Measurements from ENCODE around the gene PLCB4.

PLCB4 gene

GRCh38 chr20:9334866-9335265 is 266.0 kb downstream of the PLCB4 start:
- DNase-seq = no peak

GRCh38 chr20:9338101-9338500 is 269.2 kb downstream of the PLCB4 start:
- DNase-seq = no peak

DNA sequence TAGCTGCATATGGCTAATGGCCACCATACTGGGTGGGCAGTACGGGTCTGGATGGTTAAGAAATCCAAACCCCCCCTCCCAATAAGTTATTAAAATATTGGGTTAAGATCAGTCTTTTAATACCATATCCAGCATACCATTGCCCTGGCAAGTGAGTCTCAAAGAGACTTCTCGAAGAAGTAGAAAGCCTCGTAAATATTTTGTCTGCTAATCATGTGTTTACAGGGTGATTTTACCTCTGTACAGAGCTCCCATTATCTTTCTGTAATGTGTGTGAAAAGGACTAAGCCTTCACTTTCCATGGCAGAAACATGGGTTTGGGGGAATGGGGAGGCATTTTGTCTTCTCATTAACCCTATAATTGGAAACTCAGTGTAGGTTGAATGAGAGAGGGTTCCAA is 270.8 kb downstream of the PLCB4 start:
- DNase-seq = no peak

DNA sequence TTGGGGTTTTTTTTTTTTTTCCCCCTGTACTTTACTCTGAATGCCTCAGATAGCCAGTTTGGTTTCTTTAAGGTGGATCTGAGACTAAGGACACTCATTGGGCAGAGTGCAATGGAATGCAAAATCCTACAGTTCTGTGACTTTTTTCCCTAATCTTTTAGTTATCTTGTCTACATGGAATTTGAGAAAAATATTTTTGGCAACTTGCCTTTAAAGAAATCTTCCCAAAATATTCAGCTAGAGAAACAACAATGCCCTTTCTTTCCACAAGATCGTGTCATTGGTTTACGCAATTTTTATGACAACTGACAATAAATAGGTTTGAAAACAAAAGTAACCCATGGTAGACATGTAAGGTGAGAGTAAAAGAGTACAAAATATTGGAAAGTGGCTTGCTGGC is 273.8 kb downstream of the PLCB4 start:
- DNase-seq = no peak

DNA sequence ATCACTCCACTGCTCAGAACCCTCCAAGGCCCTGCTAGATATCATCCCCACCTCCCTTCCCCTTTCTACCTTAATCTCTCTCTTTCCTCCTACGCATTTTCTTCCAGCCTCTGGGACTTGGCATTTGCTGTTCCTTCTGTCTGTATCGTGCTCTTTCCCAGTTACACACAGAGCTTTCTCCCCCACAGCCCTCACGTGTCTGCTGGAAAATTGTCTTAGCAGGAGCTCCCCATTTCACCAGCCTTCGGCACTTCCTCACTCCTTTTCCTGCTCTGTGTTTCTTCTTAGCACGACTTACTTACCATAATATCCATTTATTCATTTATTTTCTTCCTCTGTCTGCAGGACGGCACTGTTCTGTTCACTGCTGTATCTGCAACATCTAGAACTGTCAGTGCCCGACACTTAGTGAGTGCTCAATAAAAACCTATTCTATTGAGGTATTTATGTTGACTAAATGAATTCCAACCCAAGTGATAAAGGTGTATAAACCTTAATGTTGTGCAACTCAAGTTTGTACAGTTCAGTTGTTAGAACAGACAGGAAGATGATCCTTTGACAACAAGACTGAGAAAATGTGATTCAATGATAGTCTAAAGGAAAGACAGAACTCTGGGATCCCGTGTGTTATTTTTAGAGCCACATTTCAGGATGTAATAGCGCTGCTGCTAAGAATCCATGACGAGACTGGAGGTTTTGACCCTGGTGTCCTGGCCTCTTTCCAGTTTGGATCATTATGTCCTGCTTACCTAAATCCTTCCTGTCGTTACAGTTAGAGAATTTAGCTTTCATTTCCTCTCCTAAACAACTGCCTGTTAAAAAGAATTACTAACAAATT is 275.4 kb downstream of the PLCB4 start:
- DNase-seq = no peak

GRCh38 chr20:9348316-9348715 is 279.4 kb downstream of the PLCB4 start:
- DNase-seq = no peak

GRCh38 chr20:9348747-9349146 is 279.9 kb downstream of the PLCB4 start:
- DNase-seq = no peak

DNA sequence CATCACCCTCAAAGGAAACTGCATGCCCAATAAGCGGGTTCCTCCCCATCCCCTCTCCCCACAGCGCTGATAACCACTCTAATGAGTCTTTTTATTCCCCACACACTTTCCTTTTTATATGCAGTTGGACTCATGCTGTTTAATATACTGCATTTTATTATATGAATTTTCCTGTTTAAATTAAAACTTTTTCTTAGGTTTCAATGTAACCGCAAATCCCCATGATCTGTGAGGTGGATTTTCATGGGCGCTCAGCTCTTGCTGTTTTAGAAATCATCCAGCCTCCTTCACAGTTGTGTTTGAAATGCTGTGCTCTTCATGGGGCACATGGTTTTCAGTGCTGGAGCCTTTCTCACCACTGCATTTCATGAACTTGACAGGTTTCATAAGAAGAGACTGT is 280.4 kb downstream of the PLCB4 start:
- DNase-seq = no peak

DNA sequence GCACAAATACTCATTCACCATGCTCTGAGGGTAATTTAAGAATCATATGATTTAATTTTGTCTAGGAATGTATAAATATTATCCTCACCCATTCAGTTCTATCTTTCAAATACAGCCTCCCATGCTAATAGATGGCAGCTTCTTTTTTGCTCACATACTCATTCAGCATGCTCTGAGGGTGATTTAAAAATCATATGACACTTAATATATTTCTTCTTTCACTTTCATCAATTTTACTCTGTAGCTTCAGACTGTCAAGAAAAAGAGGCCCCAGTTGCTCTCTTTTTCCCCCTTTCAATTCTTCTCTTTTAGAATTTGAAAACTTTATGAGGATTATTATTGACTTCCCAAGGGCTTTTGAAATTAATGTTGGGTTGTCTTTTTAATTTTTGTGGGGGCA is 283.9 kb downstream of the PLCB4 start:
- DNase-seq = no peak

DNA sequence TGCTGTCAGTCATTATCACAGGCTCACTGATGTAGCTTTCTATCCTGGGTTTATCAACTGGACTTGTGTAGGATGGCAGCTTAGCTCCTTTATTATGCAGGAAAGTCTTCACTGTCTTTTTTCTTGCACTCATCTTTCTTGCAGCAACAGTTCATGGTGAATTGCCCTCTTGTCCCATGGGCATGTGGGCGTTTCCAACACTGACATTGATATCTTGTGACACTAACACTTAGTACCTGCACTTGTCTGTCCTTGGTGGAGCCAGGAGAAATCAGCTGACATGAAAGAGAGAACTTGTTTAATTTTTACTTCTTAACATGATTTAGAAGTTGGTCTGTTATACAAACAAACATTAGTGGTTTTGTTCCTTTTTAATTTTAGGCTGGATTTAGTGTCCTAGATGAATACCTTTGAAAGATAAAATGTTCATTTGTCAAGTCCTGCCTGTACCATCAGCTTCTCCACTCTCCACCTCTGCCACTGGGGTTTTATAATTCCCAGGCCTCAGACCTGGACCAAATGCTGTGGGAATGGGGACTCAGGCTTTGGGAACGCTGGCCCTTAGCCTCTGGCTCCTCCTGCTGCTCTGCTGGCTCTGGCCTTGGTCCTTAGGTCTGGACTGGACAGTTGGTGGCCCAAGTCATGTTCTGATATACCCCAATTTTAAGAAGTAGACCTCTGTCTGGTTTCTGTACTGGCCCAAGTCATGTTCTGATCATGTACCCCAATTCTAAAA is 284.5 kb downstream of the PLCB4 start:
- no peak for DNase-seq

DNA sequence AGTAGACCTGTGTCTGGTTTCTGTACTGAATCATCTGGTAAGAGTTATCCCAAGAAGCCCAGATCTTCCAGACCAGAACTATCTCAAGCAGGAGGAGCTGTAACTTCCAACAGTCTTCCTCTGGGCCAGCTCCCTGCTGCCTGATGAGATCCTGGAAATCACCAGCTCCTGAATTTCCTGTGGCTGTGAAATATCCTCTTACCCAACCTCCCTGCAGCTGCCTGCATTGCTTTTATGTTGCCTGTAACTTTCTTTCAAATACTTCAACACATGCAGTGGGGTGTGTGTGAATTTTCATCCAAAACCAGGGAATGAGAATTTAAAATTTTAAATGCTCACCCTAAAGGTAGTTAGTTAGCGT is 285.0 kb downstream of the PLCB4 start:
- DNase-seq = no peak

DNA sequence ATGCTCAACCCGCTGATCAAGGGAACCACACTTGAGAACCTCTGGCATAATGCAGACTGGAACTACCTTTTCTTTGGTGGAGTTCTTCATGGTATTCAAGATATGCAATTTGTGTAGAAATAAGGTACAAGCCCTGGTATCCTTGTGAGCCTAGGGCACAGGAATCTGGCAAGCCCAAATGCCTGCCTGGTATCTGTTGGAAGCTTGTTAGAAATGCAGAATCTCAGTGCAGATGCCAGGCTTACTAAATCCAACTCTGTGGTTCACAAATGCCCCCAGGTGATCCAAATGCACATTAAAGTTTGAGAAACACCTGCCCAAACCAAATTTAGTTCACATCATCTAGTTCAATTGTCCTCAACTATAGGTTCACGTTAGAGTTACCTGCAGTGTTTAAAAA is 285.7 kb downstream of the PLCB4 start:
- DNase-seq = no peak

DNA sequence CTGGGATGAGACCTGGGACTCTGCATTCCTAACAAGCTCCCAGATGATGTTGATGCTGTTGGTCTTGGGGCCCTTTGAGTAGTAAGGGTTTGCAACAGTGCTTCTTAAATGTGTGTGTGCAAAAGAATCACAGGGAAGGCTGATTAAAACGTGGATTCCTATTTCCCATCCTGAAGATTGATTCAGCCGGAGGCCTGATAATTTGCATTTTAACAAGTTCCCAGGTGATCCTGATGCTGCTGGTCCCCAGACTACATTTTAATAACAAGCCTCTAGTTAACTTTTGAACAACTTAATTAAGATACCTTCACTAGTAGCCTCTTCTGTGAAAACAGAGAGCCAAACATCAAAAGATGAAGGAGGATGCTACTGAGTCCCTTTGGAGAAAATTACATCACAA is 289.1 kb downstream of the PLCB4 start:
- DNase-seq = no peak

DNA sequence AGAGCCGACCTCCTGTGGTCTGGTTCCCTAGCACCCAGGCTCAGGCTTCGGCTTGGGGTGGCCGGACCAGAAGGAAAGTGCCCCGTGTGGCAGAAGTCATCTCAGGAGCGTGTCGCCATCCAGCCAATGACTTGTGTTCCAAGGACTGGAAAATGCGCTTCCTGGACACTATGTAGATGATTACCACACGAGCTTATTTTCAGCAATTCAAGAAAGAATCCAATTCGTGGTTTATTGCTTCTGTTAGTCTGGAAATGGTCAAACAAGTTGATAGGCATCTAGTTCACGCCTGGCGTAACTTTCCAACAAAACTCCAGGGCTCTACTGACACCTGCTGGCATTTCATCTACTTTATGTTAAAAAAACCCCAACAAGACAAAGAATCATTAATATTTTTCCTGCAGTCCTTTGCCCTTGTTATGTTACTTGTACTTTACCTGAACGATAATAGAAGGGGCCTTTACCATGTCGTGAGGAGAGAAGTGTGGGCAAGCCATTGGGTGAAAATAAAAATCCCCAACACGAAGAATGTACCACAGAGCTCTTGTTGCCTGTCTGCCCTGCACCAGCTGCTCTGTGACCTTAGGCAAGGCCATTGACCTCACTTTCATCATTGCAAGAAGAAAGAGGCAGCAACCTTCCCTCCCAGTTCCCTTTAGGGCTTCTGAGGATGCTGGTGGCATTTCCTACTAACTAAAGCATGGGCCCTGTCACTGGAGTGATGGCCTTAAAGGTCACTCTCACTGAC is 290.8 kb downstream of the PLCB4 start:
- DNase-seq = no peak

- no peak for DNase-seq
Measured at GRCh38 chr20:9360431-9360830, 291.5 kb downstream of the PLCB4 start.

DNA sequence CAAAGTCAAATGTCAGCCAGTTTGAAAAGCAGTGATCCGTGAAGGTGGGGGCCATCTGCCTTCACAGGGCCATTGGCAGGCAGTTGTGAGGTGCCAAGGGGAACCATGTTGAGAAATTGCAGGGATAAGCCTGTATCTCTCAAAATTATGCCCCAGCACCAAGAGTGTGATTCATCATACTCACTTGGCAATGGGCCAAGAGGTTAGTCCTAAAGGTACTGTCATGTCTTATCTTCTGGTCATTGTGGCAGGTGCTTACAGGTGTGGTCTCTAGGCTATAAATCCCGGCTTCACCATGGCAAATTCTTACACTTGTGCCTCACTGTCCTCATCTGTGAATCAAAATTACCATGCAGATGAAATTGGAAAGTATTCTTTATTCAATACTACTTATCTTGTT is 294.8 kb downstream of the PLCB4 start:
- DNase-seq = no peak

- no peak for DNase-seq
Measured at GRCh38 chr20:9367328-9367727, 298.4 kb downstream of the PLCB4 start.

DNA sequence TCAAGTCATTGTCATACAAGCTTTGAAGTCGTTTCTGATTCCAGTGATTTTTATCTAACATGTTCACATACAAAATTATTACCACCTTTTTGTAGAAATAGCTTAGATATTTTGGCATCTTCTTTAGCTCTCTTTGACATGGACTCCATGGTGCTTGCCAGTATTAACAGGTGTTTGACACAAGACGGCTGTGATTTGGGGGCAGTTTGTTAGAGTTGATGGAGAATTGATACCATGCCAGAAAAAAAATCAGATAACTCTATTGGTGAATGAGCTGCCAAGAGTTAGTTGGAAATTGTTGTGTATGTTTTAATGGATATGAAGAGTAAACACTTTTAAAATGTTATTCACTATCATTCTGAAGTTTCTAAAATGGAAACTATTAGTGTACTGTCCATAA is 298.9 kb downstream of the PLCB4 start:
- DNase-seq = no peak

GRCh38 chr20:9368893-9369292 is 300.0 kb downstream of the PLCB4 start:
- DNase-seq = no peak

DNA sequence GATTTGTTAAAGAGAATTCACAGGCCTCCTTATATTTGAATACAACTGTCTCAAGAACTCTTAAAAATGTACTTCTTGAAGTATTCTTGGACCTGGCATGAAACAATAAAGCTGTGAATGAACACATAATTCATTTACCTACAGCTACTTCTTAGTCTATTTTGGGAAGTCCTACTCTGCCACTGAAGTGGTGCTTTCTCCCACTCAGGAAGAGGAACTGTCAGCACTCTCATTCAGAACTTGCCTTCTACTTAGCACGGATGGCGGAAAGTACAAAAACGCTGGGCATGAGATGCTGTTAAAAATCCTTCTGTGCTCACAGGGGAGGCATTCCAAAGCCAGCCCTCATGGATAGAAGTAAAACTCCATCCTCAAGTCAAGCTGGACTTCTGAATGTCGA is 300.7 kb downstream of the PLCB4 start:
- DNase-seq = no peak

DNA sequence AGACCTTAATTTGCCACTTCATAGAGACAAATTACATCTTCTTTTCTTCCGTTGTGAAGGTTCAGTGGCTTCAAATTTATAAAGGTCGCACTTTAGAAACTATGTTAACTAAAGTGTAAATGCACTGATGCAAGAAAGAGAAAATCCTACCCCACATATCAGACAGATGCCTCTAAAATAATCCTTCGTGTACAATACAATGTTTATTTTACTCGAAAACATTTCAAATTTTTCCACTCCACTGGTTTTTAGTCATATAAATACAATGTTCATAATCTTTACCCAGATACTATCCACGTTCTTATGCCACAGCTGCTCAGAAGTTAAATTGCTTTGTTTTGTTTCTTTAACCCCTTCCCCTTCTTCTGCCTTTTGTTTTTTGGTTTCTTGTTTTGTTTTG is 305.2 kb downstream of the PLCB4 start:
- DNase-seq = no peak

DNA sequence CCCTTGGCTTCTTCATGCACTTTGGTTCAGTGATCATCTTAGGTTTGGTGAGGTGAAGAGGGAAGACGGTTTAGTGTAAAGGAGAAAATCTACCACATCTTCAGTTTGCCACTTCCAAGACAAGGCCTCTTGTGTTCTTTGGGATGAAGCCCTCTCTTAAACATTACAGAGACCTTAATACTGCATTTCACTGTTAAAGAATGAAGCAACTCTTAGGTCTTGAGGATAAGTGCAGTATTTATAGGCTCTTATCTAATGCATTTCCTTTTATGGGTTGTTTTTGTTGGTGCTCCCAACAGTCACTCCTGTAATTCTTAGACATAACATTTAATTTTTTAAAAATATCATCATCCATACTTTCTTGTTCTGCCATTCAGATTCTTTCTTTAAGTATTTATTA is 305.6 kb downstream of the PLCB4 start:
- no peak for DNase-seq

DNA sequence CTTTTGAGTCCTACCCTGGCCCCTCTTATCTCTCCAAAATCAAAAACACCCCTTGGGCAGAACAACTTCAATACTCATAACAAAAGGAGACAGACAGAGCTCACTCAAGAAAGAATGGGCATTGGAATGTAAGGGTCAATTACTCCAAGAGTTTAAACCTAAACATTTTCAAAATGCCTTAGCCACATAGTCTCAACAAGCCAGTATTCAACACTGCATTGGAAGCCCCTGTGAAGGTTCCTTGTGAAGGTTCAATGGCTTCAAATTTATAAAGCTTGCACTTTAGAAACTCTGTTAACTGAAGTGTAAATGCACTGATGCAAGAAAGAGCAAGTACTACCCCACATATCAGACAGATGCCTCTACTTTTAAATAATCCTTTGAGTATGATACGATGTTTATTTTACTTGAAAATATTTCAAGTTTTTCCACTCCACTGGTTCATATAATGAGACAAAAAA is 306.4 kb downstream of the PLCB4 start:
- DNase-seq = no peak

DNA sequence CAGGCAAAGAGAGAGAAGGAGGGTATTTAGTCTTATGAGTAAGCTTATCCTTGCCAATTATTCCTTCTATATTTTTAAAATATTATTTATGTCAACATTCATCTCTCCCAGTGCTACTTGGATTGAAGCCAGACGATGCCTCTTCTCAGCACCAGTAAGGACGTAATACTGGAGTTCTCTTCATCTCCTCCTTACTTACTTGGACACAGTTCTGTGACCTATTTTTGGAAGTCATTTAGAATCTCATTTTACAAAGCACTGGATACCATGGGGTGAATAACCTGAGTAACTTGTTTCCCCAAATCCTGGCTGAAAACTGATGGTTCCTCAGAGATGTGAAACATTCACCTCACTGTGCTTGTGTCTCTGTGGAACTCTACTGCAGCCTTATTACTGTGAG is 308.1 kb downstream of the PLCB4 start:
- DNase-seq = no peak

Measured in CD4-positive, alpha-beta T cell treated with Interleukin-4 for 4 hours (primary cell).